Activated CD8-positive, alpha-beta memory T cell treated with anti-CD3 and anti-CD28 coated beads for 48 hours (primary cell): Measurements from ENCODE around the gene VPS51.

Experiments used
- DNase-seq, 3 experiments: peaks; one replicate each; pipeline ENCODE4 v3.0.0-alpha.2; 2020; ENCODE audit warnings: low read depth in 2 of 3, low spot score in 2 of 3

Gene VPS51

DNA sequence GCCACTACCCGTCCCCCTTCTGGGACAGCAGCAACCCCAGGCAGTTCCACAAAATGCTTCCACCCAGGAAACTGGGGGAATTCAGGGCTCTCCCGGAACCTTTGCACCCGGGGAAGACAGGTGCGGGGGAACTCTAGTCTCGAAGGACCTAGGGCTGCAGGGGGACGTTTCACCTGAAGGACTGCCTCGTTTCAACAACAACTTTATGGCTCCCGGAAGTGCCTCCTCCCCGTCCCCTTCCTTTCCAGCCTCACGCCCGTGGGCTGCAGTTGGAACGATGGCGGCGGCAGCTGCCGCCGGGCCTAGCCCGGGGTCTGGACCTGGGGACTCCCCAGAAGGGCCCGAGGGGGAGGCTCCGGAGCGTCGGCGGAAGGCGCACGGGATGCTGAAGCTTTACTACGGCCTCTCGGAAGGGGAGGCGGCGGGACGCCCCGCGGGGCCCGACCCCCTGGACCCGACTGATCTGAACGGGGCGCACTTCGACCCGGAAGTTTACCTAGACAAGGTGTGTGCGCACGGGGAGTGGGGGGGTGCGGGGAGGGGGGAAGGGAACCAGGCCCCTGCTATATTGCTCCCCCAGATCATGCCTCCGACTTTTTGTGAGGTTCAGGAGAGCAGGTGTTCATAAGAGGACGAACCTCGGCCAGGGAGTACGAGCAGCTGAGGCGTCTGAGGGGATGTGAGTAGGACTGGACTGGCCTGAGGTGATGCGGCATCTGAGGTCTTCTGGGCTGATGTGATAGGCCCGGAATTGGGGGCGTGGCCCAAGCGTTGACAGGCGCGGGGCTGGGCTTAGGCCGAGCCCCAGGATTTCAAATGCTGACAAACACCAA lies at the start of gene VPS51:
Gene VPS51 (plus strand): TSS at position 241 of the 833 bp plus-strand sequence. CDS start 37 bp downstream, at position 278.
- DNase-seq = peak; percentile 60 to 73 (median 60)

GRCh38 chr11:65047581-65048422 lies 48.2 kb upstream of the VPS51 start:
- no peak for DNase-seq

GRCh38 chr11:65051398-65051858 lies 44.6 kb upstream of the VPS51 start:
- no peak for DNase-seq

DNA sequence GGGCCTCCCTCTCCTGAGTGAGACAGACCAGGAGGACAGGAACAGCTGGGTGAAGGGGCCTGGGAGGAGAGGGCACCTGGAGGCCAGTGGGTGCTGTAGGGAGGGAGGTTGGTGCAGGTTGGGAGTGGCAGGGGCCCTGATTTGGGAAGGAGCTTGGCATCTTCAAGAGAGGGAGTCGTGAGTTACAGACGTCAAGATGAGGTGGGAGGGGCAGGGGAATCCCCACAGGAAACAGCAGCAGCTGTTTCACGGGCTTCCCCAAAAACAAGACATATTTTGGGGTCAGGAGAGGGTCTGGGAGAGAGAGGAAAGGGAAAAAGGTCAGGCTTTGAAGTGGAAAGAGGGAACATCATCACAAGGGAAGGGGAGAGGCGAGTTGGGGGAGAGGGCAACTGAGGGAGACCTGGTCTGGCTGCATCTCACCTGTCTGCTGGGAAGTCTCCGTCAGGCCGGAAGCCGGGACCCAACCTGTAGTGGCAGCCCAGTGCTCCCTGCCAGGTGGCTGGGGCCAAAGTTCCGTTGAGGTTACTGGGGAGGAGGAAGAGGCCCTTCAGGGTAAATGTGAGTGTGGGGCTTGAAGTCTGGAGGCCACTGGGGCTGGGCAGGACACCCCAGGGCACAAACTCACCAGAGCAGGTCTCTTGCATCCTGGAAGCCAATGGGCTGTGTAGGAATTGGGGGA lies 42.0 kb upstream of the VPS51 start:
- DNase-seq = no peak

GRCh38 chr11:65055538-65055937 lies 40.5 kb upstream of the VPS51 start:
- DNase-seq = no peak

DNA sequence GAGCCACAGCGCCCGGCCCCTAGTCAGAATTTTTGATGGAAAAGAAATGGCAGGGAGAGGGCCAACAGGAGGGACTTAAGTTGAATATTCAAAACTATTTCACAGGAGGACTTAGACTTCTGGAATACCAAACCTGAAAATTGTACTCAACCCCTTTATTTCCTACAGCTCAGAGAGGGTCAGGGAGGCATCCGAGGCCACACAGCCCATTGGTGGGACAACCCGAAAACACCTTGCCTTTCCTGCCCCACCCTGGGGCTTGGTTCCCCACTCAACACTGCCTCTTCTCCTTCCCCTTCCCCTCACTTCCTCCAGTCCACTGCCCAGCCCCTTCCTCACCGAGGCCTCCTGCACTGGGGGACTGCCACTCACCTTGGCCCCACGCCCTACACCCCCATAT lies 39.0 kb upstream of the VPS51 start:
- no peak for DNase-seq

DNA sequence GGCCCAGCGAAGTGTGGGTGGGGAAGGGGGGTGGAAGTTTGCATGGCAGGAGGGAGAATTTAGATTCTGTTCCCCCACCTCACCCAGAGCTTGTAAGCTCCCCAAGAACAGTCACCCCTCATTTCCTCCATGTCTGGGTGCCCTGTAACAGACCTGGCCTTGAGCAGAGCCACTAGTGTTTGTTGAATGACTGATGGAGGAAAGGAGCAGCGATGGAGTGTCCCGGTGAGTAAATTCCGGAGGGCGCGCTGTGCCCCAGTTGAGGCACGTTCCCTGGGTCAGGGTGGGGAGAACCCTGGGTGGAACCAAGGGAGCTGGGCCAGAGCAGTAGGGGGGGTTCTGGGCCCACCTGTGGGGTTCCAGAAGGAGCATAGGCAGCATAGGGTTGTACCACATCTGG lies 38.5 kb upstream of the VPS51 start:
- no peak for DNase-seq

DNA sequence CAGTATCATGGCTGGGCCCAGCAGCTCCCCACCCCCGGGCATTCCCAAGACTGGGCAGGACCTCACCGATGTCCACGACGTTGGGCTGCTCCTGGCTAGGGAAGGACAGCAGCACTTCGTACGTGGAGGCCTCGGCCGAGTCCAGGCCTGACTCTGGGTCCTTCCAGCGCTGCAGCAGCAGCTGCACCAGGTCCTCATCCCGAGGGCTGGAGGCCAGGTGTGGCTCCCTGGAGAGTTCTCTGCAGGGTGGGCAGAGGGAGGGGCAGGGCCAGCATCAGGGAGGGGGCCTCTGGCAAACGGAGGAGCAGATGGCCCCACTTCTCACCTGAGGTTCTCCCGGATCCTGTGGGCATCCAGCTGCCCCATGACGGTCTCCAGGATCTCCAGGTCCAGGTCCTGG lies 38.0 kb upstream of the VPS51 start:
- no peak for DNase-seq

DNA sequence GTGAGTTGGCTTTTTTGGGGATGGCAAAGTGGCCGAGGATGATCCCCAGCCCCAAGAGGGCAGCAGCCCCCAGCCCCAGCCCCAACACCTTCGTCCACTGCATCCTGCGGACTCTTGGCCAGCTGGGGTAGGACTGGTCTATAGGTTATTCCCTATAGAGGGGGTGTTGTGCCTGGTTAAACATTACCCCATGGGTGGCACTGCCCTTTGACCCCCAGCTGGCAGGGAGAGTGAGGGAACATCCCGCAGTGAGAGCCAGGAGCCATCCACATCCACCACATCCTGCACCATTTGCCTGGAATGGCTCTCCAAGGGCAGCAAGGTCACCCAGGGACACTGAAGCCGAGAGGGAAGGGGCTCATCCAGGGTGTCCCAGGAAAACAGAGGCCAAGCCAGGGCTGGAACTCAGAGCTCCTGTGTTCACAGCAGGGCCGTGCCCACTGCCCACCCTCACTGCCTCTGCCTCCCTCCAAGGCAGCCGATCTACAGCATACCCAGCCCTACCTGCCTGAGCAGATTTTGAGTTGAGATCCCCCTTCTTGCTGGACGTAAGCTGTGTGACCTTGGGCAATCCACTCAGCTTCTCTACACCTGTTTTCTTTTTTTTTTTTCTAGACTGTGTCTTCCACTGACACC lies 37.5 kb upstream of the VPS51 start, which contains the start of gene NAALADL1:
Gene NAALADL1 (minus strand): TSS at position 135 of the 636 bp plus-strand sequence. CDS start 32 bp downstream, at position 103.
- DNase-seq = no peak

DNA sequence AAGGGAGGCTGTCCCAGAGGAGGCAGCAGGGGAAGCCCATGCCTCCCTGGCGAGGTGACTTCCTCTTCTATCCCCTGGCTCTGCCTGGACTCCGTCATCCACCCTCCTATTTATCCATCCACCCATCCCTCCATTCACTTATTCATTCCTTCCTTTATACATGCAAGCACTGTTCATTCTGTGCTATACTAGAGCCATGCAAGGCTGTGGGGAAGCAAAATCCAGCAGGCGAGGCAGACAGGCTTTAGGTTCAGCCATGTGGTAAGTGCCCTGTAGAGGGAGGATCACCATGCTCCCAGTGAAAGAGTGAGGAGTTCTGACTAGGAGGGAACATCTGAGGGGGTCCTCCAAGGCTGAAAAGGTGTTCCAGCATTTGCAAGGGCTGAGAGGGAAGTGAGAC lies 36.5 kb upstream of the VPS51 start:
- no peak for DNase-seq

DNA sequence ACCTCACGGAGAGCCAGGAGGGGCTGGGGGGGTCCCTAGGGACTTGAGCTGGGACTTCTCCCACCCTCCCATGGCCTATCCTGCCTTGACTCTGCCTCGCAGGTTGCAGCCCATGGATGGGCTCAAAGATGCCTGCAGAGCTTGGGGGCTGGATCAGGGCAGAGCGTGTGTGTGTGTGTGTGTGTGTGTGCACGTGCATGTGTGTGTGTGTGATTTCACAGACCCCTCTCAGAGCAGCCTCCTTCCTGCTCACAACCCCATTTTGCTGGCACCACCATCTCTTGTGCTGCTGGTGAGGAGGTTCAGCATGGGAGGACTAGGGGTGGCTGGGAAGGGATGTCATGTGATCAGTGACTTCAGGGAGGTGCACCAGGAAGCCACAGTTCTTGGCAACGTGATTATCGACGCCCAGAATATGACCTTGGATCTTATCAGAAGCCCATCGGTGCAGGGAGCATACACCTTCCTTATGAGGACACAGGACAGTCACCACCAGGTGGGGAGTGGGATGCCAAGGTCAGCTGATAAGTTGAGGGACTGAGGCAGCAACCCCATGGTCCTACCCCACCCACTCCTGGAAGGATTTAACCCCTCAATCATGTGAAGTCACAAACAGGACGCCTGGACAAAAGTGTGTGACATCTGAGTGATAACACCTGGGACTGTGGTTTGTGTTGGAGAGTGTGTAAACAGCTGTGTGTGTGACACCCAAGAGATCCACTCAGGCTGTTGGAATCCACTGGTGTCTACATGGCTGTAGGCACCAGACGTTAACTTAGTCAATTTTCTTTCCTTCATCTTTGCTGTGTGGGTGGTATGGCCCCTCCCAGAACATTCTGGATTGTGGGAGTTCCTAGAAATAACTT lies 35.8 kb upstream of the VPS51 start:
- no peak for DNase-seq

DNA sequence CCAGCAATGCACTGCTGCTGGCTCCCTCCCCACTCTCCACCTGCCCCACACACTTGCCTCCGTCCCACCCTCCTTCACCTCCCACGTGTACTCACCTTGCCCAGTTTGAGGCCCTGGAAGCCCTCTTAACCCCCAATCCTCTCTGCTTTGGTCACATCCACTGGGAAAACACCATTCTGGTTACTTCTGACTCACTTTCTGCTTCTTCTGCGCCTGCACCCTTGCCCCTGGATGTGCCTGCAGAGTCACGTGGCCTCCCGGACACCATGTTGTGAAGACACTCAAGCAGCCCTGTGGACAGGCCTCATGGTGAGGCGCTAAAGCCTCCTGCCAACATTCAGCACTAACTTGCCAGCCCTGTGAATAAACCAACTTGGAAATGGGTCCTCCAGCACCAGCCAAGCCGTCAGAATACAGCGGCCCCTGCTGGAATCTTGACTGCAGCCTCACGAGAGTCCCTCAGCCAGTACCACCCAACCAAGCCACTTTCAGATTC lies 35.1 kb upstream of the VPS51 start:
- no peak for DNase-seq

- DNase-seq = no peak
Measured at GRCh38 chr11:65063532-65063931, 32.5 kb upstream of the VPS51 start.

GRCh38 chr11:65064847-65065240 lies 31.2 kb upstream of the VPS51 start:
- no peak for DNase-seq

DNA sequence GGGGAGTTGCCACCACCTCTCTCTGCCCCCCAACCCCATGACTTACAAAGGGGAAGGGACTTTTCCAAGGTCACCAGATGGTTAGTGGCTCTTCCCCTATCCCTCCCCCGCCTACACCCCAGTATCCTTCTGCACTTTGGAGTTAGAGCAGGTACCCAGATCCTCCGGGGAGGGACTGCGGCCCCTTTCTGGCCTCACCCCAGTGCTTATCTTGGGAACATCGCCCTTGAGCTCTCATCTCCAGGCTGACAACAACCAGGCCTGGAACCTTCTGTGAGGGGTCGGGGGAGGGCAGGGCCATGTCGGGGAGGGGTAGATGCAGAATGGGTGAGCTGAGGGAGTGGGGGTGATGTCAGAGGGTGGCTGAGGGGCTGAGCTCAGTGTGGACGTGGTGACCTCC lies 30.2 kb upstream of the VPS51 start:
- DNase-seq = no peak

DNA sequence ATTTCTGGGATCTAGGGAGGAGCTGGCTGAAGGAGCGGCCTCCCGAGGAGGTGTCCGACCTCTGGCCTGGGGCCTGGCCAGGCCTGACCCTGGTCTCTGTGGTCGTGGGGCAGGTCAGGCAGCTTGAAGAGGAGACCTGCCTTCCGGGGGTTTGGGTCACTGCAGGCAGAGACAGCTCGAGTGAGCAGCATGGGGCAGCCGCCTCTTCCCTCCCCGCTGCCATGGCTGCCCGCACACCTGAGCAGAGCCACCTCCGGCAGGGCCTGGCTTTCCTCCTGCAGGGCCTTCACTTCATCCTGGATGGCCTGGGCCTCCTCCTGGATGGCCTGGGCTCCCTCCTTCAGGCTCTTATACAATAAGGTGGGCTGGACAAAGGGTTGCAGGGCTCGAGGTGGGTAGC lies 29.7 kb upstream of the VPS51 start:
- no peak for DNase-seq

DNA sequence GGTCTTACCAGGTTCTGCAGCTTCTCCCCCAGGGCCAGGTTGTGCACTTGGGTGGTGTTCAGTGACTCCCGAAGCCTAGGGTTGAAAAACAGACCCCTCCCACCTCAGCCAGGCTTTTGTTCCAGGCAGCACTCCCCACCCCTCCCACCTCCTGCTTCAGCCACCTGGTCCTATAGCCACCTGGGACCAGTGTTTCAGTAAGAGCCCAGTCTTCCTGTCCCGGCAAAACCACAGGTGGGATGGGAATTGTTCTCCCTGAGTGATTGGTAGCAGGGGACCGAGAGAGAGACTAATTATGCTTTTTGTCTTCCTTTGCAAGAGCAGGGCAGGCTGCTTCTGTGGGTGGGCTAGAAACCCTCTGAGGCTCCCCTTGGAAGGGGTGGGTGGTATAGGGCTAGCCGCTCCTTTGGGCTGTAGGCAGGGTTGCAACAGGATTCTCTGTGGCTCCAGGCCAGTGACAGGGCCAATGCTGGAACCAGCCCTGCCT lies 29.2 kb upstream of the VPS51 start:
- no peak for DNase-seq

DNA sequence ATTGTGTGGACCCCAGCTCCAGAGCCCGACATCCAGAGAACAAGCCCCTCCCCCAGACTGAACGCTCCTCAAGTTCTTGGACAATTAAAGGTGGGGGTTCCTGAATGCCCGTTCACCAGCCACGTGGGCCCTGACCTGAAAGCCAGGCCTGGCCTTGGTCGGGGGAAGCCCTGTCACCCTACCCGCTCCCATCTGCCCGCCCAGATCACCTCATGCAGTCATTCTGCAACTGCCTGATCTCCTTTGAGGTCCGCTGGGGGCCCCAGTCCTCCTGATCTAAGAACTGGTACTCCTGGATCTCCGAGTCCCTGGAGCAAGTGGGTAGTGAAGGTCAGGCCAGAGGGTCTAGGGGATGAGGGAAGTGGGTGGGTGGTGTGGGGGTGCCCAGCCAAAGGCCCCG lies 28.6 kb upstream of the VPS51 start:
- DNase-seq = no peak

GRCh38 chr11:65069217-65069616 lies 26.8 kb upstream of the VPS51 start:
- DNase-seq = no peak
